WTC11 (cell line): ENCODE measurements around the gene LRRC23.

Source experiments
- ATF1 ChIP-seq: sonication (generic); formaldehyde crosslinking; IDR thresholded peaks from 2 replicates; pipeline ENCODE4 v1.8.1; 2023; ENCODE audit warnings: mild to moderate bottlenecking, moderate library complexity, missing genetic modification reagents
- FOXP1 ChIP-seq: sonication (generic); formaldehyde crosslinking; IDR thresholded peaks from 2 replicates; pipeline ENCODE4 v1.8.0; 2022; ENCODE audit warnings: missing genetic modification reagents, mild to moderate bottlenecking, moderate library complexity, borderline replicate concordance
- TEAD4 ChIP-seq: sonication (generic); formaldehyde crosslinking; IDR thresholded peaks from 2 replicates; pipeline ENCODE4 v1.8.0; 2022; ENCODE audit warnings: mild to moderate bottlenecking, missing genetic modification reagents
- ZNF138 ChIP-seq: sonication (generic); formaldehyde crosslinking; conservative IDR thresholded peaks from 2 replicates; pipeline ENCODE4 v1.8.1; 2022; ENCODE audit warnings: mild to moderate bottlenecking, moderate library complexity, missing genetic modification reagents
- ZNF232 ChIP-seq: sonication (generic); formaldehyde crosslinking; IDR thresholded peaks from 2 replicates; pipeline ENCODE4 v1.8.0; 2022; ENCODE audit warnings: mild to moderate bottlenecking, missing genetic modification reagents
- TF ChIP-seq, protein P1 (sequence below): sonication (generic); formaldehyde crosslinking; IDR thresholded peaks from 2 replicates; pipeline ENCODE4 v1.8.1; 2022; ENCODE audit warnings: mild to moderate bottlenecking, moderate library complexity, missing genetic modification reagents
- TF ChIP-seq, protein P2 (sequence below): sonication (generic); formaldehyde crosslinking; IDR thresholded peaks from 2 replicates; pipeline ENCODE4 v1.8.1; 2023; ENCODE audit warnings: mild to moderate bottlenecking, missing genetic modification reagents, moderate library complexity
- TF ChIP-seq, protein P3 (sequence below): fragments of 200-600 bp; IDR thresholded peaks from 2 replicates; pipeline ENCODE4 v1.8.0; 2022; ENCODE audit warnings: antibody characterized with exemption
- TF ChIP-seq, protein P4 (sequence below): sonication (generic); formaldehyde crosslinking; IDR thresholded peaks from 2 replicates; pipeline ENCODE4 v1.8.1; 2022; ENCODE audit warnings: low read depth, missing genetic modification reagents, borderline replicate concordance

DNA sequence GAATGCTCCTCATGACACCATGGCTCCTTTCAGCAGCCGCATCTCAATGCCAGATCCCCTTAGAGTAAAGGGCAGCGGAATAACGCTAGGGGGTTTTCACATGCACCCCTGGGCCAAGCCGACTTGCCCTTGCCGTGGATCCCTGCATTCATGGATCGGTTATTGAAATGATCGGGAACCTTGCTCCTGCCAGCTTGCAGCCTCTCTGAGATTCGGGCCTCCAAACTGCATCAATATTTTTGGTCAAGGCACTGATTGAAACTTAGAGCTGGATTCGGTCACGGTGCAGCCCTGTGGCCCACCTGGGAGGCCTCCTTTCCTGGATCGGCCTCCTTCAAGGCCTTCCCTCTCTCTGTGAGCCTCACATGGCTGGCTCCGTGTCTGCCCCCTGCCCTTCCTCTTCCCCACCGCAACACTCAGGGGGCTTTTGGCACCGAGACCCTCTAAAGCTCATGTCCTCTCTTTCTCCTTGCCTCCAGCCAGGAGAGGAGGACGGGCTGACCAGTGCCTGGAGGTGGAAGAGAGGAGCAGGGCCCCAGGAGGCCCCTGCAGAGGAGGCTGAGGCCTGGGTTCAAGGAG lies 48.3 kb downstream of the LRRC23 start:
- TF ChIP-seq, protein P1, sequence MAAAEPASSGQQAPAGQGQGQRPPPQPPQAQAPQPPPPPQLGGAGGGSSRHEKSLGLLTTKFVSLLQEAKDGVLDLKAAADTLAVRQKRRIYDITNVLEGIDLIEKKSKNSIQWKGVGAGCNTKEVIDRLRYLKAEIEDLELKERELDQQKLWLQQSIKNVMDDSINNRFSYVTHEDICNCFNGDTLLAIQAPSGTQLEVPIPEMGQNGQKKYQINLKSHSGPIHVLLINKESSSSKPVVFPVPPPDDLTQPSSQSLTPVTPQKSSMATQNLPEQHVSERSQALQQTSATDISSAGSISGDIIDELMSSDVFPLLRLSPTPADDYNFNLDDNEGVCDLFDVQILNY (CRISPR knock-in tag): no peak
- TF ChIP-seq, protein P2, sequence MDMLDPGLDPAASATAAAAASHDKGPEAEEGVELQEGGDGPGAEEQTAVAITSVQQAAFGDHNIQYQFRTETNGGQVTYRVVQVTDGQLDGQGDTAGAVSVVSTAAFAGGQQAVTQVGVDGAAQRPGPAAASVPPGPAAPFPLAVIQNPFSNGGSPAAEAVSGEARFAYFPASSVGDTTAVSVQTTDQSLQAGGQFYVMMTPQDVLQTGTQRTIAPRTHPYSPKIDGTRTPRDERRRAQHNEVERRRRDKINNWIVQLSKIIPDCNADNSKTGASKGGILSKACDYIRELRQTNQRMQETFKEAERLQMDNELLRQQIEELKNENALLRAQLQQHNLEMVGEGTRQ (CRISPR knock-in tag): no peak
- TF ChIP-seq ZNF138 (CRISPR knock-in tag) (no peak), ATF1 (CRISPR knock-in tag) (no peak), FOXP1 (CRISPR knock-in tag) (no peak), TEAD4 (CRISPR knock-in tag) (no peak), ZNF232 (CRISPR knock-in tag) (no peak)
- TF ChIP-seq, protein P3, sequence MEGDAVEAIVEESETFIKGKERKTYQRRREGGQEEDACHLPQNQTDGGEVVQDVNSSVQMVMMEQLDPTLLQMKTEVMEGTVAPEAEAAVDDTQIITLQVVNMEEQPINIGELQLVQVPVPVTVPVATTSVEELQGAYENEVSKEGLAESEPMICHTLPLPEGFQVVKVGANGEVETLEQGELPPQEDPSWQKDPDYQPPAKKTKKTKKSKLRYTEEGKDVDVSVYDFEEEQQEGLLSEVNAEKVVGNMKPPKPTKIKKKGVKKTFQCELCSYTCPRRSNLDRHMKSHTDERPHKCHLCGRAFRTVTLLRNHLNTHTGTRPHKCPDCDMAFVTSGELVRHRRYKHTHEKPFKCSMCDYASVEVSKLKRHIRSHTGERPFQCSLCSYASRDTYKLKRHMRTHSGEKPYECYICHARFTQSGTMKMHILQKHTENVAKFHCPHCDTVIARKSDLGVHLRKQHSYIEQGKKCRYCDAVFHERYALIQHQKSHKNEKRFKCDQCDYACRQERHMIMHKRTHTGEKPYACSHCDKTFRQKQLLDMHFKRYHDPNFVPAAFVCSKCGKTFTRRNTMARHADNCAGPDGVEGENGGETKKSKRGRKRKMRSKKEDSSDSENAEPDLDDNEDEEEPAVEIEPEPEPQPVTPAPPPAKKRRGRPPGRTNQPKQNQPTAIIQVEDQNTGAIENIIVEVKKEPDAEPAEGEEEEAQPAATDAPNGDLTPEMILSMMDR: no peak
- TF ChIP-seq, protein P4, sequence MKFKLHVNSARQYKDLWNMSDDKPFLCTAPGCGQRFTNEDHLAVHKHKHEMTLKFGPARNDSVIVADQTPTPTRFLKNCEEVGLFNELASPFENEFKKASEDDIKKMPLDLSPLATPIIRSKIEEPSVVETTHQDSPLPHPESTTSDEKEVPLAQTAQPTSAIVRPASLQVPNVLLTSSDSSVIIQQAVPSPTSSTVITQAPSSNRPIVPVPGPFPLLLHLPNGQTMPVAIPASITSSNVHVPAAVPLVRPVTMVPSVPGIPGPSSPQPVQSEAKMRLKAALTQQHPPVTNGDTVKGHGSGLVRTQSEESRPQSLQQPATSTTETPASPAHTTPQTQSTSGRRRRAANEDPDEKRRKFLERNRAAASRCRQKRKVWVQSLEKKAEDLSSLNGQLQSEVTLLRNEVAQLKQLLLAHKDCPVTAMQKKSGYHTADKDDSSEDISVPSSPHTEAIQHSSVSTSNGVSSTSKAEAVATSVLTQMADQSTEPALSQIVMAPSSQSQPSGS (CRISPR knock-in tag): no peak
